DMS79 (cell line): ENCODE results near the gene CAMTA1.
"Not testable (repeated sequence)": the region's sequence is repeated elsewhere in the genome, so short reads cannot be mapped to it uniquely, and the experiment has no call there.

ENCODE experiments used
- DNase-seq: peaks from one replicate; lab custom pipeline; 2025; lab: John Stamatoyannopoulos, UW

Gene CAMTA1

GRCh38 chr1:7303554-7304317 lies 518.5 kb downstream of the CAMTA1 start:
- DNase-seq, result no peak

- DNase-seq, result no peak
Observed at GRCh38 chr1:7313081-7313546, 527.9 kb downstream of the CAMTA1 start.

- DNase-seq, result no peak
Observed at GRCh38 chr1:7313826-7314225, 528.6 kb downstream of the CAMTA1 start.

GRCh38 chr1:7315316-7315715 lies 530.1 kb downstream of the CAMTA1 start:
- no peak for DNase-seq

GRCh38 chr1:7315946-7316345 lies 530.7 kb downstream of the CAMTA1 start:
- no peak for DNase-seq

- DNase-seq, result no peak
Observed at GRCh38 chr1:7317888-7318287, 532.6 kb downstream of the CAMTA1 start.

- DNase-seq, result no peak
Observed at GRCh38 chr1:7319196-7319595, 533.9 kb downstream of the CAMTA1 start.

GRCh38 chr1:7320661-7321060 lies 535.4 kb downstream of the CAMTA1 start:
- DNase-seq, result no peak

- no peak for DNase-seq
Observed at GRCh38 chr1:7322283-7322785, 537.1 kb downstream of the CAMTA1 start.

GRCh38 chr1:7322912-7323311 lies 537.7 kb downstream of the CAMTA1 start:
- no peak for DNase-seq

GRCh38 chr1:7325254-7325653 lies 540.0 kb downstream of the CAMTA1 start:
- no peak for DNase-seq

GRCh38 chr1:7326366-7326765 lies 541.1 kb downstream of the CAMTA1 start:
- no peak for DNase-seq

- no peak for DNase-seq
Observed at GRCh38 chr1:7327849-7328248, 542.6 kb downstream of the CAMTA1 start.

GRCh38 chr1:7329868-7330615 lies 544.8 kb downstream of the CAMTA1 start:
- DNase-seq, result no peak

- not testable (repeated sequence) for DNase-seq
Observed at GRCh38 chr1:7330726-7331125, 545.5 kb downstream of the CAMTA1 start.

- DNase-seq, result no peak
Observed at GRCh38 chr1:7331926-7332535, 546.8 kb downstream of the CAMTA1 start.

- DNase-seq, result no peak
Observed at GRCh38 chr1:7333094-7333493, 547.8 kb downstream of the CAMTA1 start.

GRCh38 chr1:7333620-7334019 lies 548.4 kb downstream of the CAMTA1 start:
- DNase-seq, result no peak

- DNase-seq, result peak; percentile 96
Observed at GRCh38 chr1:7334475-7335035, 549.3 kb downstream of the CAMTA1 start.

- no peak for DNase-seq
Observed at GRCh38 chr1:7335224-7335879, 550.1 kb downstream of the CAMTA1 start.

- DNase-seq, result no peak
Observed at GRCh38 chr1:7338439-7338838, 553.2 kb downstream of the CAMTA1 start.

GRCh38 chr1:7339014-7339413 lies 553.8 kb downstream of the CAMTA1 start:
- DNase-seq, result no peak
